Neural progenitor cell (in vitro differentiated cells): ENCODE results near the gene ZNF592. TPM values are rescaled to one million over a fixed set of nuclear protein-coding genes. Genes with fewer than 3 reads are reported as not detected.

Source experiments
- DNase-seq: peaks from one replicate; pipeline ENCODE4 v3.0.0-alpha.2; 2016; ENCODE audit warnings: low spot score
- H2AFZ ChIP-seq: fragments of 200-600 bp; sonication (generic); replicated peaks from 2 replicates; pipeline ENCODE4 v1.6.1; 2016; ENCODE audit warnings: antibody characterized with exemption
- H3F3A ChIP-seq: fragments of 200-600 bp; sonication (generic); 2 replicates; pipeline ENCODE4 v1.6.1; 2016; ENCODE audit warnings: antibody characterized with exemption, low read depth
- H3K27ac ChIP-seq: fragments of 200-600 bp; sonication (generic); 2 replicates; pipeline ENCODE4 v1.5.1; 2016; ENCODE audit warnings: mild to moderate bottlenecking
- H3K27me3 ChIP-seq: fragments of 200-600 bp; sonication (generic); 2 replicates; pipeline ENCODE4 v1.6.1; 2016; ENCODE audit warnings: mild to moderate bottlenecking, moderate library complexity
- H3K36me3 ChIP-seq: fragments of 200-600 bp; sonication (generic); 2 replicates; pipeline ENCODE4 v1.5.1; 2016
- H3K4me1 ChIP-seq: fragments of 200-600 bp; sonication (generic); 2 replicates; pipeline ENCODE4 v1.6.1; 2016; ENCODE audit warnings: mixed run types
- H3K4me2 ChIP-seq: fragments of 200-600 bp; sonication (generic); 2 replicates; pipeline ENCODE4 v1.6.1; 2016
- H3K4me3 ChIP-seq: fragments of 200-600 bp; sonication (generic); 2 replicates; pipeline ENCODE4 v1.5.1; 2016
- H3K79me2 ChIP-seq: fragments of 200-600 bp; sonication (generic); 2 replicates; pipeline ENCODE4 v1.6.1; 2016; ENCODE audit warnings: low read depth
- H3K9ac ChIP-seq: fragments of 200-600 bp; sonication (generic); 2 replicates; pipeline ENCODE4 v1.6.1; 2016
- H3K9me3 ChIP-seq: fragments of 200-600 bp; sonication (generic); 2 replicates; pipeline ENCODE4 v1.5.1; 2016; ENCODE audit warnings: low read depth
- H4K20me1 ChIP-seq: fragments of 200-600 bp; sonication (generic); 2 replicates; pipeline ENCODE4 v1.6.1; 2016; ENCODE audit warnings: low read depth
- H3K27ac Mint-ChIP-seq: 3 replicates; pipeline ENCODE4 v1.8.0; 2021; ENCODE audit warnings: mixed read lengths
- H3K27me3 Mint-ChIP-seq: 2 replicates; pipeline ENCODE4 v1.8.0; 2022; ENCODE audit warnings: low read depth, mild to moderate bottlenecking, inconsistent platforms, moderate library complexity, mixed read lengths; ENCODE audit not compliant: insufficient read depth
- H3K36me3 Mint-ChIP-seq: 3 replicates; pipeline ENCODE4 v1.8.0; 2021; ENCODE audit warnings: mixed read lengths
- H3K4me1 Mint-ChIP-seq: 3 replicates; pipeline ENCODE4 v1.8.0; 2021; ENCODE audit warnings: mixed read lengths
- H3K4me3 Mint-ChIP-seq: 3 replicates; pipeline ENCODE4 v1.8.0; 2021; ENCODE audit warnings: mild to moderate bottlenecking, moderate library complexity, mixed read lengths
- H3K9me3 Mint-ChIP-seq: 3 replicates; pipeline ENCODE4 v1.8.0; 2020; ENCODE audit warnings: mixed read lengths
- EZH2 ChIP-seq: fragments of 200-600 bp; sonication (generic); IDR thresholded peaks from 2 replicates; pipeline ENCODE4 v1.6.1; 2017; ENCODE audit warnings: antibody characterized with exemption, mild to moderate bottlenecking, moderate library complexity
- EZH2phosphoT487 ChIP-seq: fragments of 200-600 bp; sonication (generic); IDR thresholded peaks from 2 replicates; pipeline ENCODE4 v1.6.1; 2017; ENCODE audit warnings: antibody characterized with exemption
- total RNA-seq: library from RNA; depleted of rRNA; stranded (reverse); fragments of >200 nt; gene quantifications from 2 replicates; pipeline ENCODE4 v1.2.3, GENCODE V29; 2015; ENCODE audit warnings: low replicate concordance
- TF ChIP-seq, protein P1 (sequence below): fragments of 200-600 bp; sonication (generic); IDR thresholded peaks from 2 replicates; pipeline ENCODE4 v1.5.1; 2017; ENCODE audit warnings: antibody characterized with exemption, mild to moderate bottlenecking

The ZNF592 gene
- total RNA-seq, 1 donor from 2014 or later = 5.8 TPM

DNA sequence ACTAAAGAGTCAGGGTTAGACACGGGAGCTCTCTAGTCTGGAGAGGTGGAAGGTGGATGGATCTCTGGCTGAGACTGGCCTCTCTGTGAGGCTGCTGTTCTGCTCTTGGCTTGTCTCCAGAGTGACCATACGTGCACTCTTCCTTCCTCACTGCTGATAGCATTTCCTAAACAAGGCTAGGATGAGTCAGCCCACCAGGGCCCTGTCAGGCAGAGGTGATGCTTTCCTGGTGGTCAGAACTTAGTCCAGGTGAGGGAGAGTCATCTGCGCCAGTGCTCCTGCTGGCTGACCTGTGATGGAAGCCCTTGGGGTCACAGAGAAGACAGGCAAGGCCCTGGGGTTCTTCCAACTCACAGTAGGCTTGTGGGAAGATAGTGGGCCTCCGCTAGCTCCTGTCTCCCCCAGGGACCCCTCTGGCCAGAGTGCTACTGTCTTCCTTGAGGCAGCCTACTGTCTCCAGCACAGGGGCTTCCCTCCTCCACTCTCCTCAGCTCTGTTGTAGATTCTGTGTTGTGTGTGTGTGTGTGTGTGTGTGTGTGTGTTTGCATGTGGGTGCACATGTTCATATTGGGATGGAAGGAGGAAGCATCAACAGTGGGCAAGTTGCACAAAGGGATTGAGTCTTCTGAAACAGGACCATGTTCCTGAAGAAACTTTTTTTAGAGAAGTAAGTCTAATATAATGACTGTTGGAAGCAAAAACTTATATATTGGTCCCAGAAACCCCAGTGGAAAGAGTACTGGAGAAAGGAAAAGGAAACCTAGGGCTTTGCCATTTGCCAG is 85.2 kb downstream of the ZNF592 start:
- Mint-ChIP-seq H3K9me3 (no peaks in the 10 kb centered on the region), H3K27ac (no peak overlapping the region), H3K4me3 (no peak overlapping the region), H3K27me3 (peaks cover 3% of the 10 kb centered on the region), H3K36me3 (no peaks in the 10 kb centered on the region), H3K4me1 (peaks cover 3% of the 10 kb centered on the region)
- H3K9me3 ChIP-seq = no peaks in the 10 kb centered on the region
- DNase-seq = no peak
- no peak overlapping the region for H2AFZ ChIP-seq
- H4K20me1 ChIP-seq = no peaks in the 10 kb centered on the region
- no peaks in the 10 kb centered on the region for H3K27me3 ChIP-seq
- no peaks in the 10 kb centered on the region for H3K36me3 ChIP-seq
- no peaks in the 10 kb centered on the region for H3F3A ChIP-seq
- TF ChIP-seq EZH2 (no peak), EZH2phosphoT487 (no peak)
- TF ChIP-seq, protein P1, sequence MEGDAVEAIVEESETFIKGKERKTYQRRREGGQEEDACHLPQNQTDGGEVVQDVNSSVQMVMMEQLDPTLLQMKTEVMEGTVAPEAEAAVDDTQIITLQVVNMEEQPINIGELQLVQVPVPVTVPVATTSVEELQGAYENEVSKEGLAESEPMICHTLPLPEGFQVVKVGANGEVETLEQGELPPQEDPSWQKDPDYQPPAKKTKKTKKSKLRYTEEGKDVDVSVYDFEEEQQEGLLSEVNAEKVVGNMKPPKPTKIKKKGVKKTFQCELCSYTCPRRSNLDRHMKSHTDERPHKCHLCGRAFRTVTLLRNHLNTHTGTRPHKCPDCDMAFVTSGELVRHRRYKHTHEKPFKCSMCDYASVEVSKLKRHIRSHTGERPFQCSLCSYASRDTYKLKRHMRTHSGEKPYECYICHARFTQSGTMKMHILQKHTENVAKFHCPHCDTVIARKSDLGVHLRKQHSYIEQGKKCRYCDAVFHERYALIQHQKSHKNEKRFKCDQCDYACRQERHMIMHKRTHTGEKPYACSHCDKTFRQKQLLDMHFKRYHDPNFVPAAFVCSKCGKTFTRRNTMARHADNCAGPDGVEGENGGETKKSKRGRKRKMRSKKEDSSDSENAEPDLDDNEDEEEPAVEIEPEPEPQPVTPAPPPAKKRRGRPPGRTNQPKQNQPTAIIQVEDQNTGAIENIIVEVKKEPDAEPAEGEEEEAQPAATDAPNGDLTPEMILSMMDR = no peak
- H3K79me2 ChIP-seq = no peaks in the 10 kb centered on the region
- H3K4me1 ChIP-seq = peaks cover 9% of the 10 kb centered on the region
- no peak overlapping the region for H3K4me3 ChIP-seq
- H3K27ac ChIP-seq = no peak overlapping the region
- no peak overlapping the region for H3K4me2 ChIP-seq
- no peak overlapping the region for H3K9ac ChIP-seq

DNA sequence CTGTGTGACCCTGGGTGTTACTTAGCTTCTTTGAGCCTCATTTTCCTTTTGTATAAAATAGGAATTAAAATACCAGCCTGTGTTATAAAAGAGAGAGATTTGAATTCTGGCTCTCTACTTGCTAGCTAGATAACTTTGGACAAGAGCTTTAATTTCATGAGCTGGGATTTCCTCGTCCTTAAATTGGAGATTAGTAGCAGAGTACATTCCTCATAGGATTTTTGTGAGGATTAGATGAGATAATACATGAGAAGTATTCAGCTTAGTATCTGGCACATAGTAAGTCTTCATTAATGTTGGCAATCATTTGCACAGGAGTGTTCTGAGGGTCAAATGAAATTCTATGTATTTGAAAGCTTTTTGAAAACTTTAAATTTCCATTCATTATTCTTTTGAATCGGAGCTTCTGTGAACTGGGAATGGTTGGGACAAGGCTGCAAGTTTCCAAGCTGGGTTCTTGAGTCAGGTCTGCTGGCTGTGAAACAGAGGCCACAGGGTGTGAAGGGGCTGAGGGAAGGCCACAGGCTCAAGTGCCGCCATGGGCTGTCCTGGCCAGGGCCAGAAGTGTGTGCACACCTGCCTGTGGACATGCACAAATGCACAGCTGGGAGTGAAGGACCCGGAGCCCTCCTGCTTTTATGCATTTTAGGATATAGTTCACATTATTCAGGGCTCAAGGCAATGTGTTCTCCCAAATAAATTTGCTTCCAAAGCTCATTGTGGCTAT is 86.0 kb downstream of the ZNF592 start:
- peaks cover 3% of the 10 kb centered on the region for H3K27me3 Mint-ChIP-seq
- H3K36me3 Mint-ChIP-seq = no peaks in the 10 kb centered on the region

DNA sequence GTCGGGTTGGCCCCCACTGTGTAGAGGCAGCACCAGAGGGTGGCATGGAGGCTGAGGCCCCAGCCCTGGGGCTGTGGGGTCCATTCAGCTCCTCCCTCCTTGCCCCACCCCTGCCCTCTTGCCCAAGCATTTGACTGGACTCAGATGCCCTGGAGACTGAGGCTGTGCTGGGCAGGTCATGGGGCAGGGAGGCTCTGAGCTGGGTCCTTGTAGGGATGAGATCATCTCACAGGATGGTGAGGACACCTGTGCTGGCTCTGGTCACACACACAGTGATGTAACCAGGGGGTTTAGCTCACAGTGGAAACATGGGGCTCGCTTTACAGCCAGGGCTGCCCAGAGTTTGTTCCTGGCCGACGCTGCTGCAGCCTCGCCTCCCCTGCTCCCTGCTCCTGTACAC is 86.6 kb downstream of the ZNF592 start:
- no peak overlapping the region for H2AFZ ChIP-seq
- H3K4me2 ChIP-seq = no peak overlapping the region
- H3K9me3 ChIP-seq = no peaks in the 10 kb centered on the region
- TF ChIP-seq, protein P1 = no peak
- H3K27me3 ChIP-seq = no peaks in the 10 kb centered on the region
- DNase-seq = no peak
- peaks cover 3% of the 10 kb centered on the region for H3K27me3 Mint-ChIP-seq
- no peak overlapping the region for H3K9ac ChIP-seq
- H3K9me3 Mint-ChIP-seq = no peaks in the 10 kb centered on the region
- peaks cover 3% of the 10 kb centered on the region for H3K4me1 Mint-ChIP-seq
- H3K27ac Mint-ChIP-seq = no peak overlapping the region
- no peak overlapping the region for H3K27ac ChIP-seq
- peaks cover 9% of the 10 kb centered on the region for H3K4me1 ChIP-seq
- H3K36me3 ChIP-seq = no peaks in the 10 kb centered on the region
- no peaks in the 10 kb centered on the region for H3F3A ChIP-seq
- no peaks in the 10 kb centered on the region for H3K79me2 ChIP-seq
- no peaks in the 10 kb centered on the region for H3K36me3 Mint-ChIP-seq
- no peak overlapping the region for H3K4me3 ChIP-seq
- H4K20me1 ChIP-seq = no peaks in the 10 kb centered on the region
- H3K4me3 Mint-ChIP-seq = no peak overlapping the region

More for the DNA sequence above, 86.0 kb downstream of the ZNF592 start:
- Mint-ChIP-seq H3K9me3 (no peaks in the 10 kb centered on the region), H3K4me3 (no peak overlapping the region), H3K4me1 (peaks cover 3% of the 10 kb centered on the region), H3K27ac (no peak overlapping the region)
- no peak overlapping the region for H2AFZ ChIP-seq
- H3K36me3 ChIP-seq = no peaks in the 10 kb centered on the region
- no peaks in the 10 kb centered on the region for H3K27me3 ChIP-seq
- no peak overlapping the region for H3K4me3 ChIP-seq
- no peaks in the 10 kb centered on the region for H3K9me3 ChIP-seq
- H3K79me2 ChIP-seq = no peaks in the 10 kb centered on the region
- H3K4me2 ChIP-seq = no peak overlapping the region
- TF ChIP-seq, protein P1 = no peak
- TF ChIP-seq EZH2 (no peak), EZH2phosphoT487 (no peak)
- H4K20me1 ChIP-seq = no peaks in the 10 kb centered on the region
- peak; percentile 13 for DNase-seq
- H3F3A ChIP-seq = no peaks in the 10 kb centered on the region
- H3K9ac ChIP-seq = no peak overlapping the region
- no peak overlapping the region for H3K27ac ChIP-seq
- peaks cover 9% of the 10 kb centered on the region for H3K4me1 ChIP-seq
